ENCODE measurements around the gene BMPR1B.

DNA sequence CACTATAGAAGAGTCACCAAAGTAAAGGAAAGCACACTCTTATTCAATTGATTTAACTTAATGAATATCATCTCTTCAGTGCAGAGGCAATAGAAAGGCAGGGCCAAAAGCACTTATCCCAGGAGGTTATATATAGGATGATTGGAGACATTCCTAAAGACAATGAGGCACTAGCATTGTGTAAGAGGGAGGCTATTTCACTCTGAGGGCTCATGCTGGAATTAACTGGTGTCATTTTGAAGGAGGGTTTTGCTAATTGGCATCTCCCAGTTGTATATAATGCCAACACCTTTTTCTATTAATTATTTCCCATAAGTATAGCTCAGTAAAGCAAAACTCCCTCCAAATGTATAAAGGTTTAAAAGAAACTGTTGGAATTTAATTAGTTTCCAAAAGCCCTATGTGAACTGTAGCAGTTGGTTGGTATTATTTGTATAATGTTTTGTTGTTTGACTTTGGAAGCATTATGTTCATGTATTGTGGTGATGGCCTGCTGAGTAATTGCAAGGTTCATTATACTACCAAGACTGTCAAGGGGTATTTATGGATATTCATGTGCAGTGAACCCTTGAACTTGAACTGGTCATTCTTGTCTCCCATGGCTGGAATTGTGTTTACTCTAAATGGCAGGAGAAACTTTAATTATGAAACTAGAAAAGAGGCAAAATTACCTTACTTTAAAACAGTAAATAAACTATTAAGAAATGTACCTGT, 270.3 kb downstream of the BMPR1B start:
- no peak for TF ChIP-seq POLR2A (IDR thresholded peaks at IDR 0.05)
- TF ChIP-seq, protein P1, sequence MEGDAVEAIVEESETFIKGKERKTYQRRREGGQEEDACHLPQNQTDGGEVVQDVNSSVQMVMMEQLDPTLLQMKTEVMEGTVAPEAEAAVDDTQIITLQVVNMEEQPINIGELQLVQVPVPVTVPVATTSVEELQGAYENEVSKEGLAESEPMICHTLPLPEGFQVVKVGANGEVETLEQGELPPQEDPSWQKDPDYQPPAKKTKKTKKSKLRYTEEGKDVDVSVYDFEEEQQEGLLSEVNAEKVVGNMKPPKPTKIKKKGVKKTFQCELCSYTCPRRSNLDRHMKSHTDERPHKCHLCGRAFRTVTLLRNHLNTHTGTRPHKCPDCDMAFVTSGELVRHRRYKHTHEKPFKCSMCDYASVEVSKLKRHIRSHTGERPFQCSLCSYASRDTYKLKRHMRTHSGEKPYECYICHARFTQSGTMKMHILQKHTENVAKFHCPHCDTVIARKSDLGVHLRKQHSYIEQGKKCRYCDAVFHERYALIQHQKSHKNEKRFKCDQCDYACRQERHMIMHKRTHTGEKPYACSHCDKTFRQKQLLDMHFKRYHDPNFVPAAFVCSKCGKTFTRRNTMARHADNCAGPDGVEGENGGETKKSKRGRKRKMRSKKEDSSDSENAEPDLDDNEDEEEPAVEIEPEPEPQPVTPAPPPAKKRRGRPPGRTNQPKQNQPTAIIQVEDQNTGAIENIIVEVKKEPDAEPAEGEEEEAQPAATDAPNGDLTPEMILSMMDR (IDR thresholded peaks at IDR 0.05): no peak

Data from lower leg skin (tissue), 3 donors.